Measurements from ENCODE around the gene C3orf18.

- TF ChIP-seq POLR2AphosphoS5 (IDR thresholded peaks at IDR 0.05) (no peak), RAD21 (conservative IDR thresholded peaks at IDR 0.05) (no peak), EZH2 (IDR thresholded peaks at IDR 0.05; ENCODE audit: borderline replicate concordance, insufficient read depth, low read length, poor library complexity, severe bottlenecking) (no peak), EP300 (conservative IDR thresholded peaks at IDR 0.05; ENCODE audit: poor library complexity, severe bottlenecking) (no peak)
- TF ChIP-seq, protein P1, sequence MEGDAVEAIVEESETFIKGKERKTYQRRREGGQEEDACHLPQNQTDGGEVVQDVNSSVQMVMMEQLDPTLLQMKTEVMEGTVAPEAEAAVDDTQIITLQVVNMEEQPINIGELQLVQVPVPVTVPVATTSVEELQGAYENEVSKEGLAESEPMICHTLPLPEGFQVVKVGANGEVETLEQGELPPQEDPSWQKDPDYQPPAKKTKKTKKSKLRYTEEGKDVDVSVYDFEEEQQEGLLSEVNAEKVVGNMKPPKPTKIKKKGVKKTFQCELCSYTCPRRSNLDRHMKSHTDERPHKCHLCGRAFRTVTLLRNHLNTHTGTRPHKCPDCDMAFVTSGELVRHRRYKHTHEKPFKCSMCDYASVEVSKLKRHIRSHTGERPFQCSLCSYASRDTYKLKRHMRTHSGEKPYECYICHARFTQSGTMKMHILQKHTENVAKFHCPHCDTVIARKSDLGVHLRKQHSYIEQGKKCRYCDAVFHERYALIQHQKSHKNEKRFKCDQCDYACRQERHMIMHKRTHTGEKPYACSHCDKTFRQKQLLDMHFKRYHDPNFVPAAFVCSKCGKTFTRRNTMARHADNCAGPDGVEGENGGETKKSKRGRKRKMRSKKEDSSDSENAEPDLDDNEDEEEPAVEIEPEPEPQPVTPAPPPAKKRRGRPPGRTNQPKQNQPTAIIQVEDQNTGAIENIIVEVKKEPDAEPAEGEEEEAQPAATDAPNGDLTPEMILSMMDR (IDR thresholded peaks at IDR 0.05; ENCODE audit: poor library complexity, severe bottlenecking) = no peak
Observed at GRCh38 chr3:50562861-50563260, 4.7 kb downstream of the C3orf18 start.

Data from neural cell (in vitro differentiated cells).